SH-SY5Y (cell line): ENCODE data around the gene TUT7.

Source experiments
- GATA2 ChIP-seq: IDR thresholded peaks from 2 replicates; pipeline ENCODE4 v1.6.1; 2011; ENCODE audit warnings: mild to moderate bottlenecking, low read depth, low read length
- GATA3 ChIP-seq: IDR thresholded peaks from 2 replicates; pipeline ENCODE4 v1.6.1; 2011; ENCODE audit warnings: low read depth, mild to moderate bottlenecking, low read length, moderate library complexity

TUT7 gene

DNA sequence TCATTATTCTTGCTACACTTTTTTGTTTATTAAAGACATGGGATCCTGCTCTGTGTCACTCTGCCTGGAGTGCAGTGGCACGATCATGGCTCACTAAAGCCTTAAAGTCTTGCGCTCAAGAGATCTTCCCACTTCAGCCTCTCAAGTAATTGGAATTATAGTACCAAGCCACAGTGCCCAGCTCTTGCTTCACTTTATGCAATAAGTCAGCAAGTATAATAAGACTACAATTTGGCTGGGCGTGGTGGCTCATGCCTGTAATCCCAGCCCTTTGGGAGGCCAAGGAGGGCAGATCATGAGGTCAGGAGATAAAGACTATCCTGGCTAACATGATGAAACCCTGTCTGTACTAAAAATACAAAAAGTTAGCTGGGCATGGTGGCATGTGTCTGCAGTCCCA is 100.6 kb downstream of the TUT7 start:
- TF ChIP-seq GATA3 = no peak
- no peak for TF ChIP-seq GATA2

DNA sequence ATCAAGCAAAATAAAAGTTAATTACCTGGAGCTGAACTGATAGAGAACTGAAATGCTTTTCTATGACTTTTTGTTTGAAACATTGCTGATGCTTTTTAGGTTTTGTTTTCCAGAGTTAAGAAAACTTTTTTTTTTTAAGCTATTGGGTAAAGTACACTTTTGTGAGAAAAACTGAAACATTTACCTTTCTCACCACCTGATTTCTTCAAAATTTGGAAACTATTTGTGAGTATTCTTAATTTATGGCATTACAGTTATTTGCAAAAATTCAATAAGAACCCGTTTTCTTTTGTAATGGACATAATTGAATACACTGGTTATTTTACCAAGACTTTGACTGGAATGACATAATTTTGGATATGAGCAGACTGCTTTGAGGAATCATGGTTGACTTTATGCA is 101.3 kb downstream of the TUT7 start:
- TF ChIP-seq GATA2 (no peak), GATA3 (no peak)

DNA sequence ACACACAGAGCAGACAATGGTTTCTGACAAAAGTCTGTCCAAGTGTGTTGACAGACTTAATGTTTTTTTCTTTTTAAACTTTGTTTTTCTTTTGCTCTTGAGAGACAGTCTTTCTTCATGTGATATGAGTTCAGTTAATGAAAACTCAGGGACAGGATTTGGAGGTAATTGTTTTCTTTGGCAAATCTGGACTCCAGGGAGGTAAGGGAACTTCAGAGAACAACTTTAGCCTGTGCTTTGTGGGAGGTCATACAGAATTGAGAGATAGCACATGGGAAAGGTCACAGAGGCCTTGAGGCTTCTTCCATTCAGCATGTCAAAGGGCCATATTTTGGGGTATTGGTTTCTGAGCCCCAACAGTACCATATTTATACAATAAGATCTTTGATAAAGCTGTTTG is 104.1 kb downstream of the TUT7 start:
- no peak for TF ChIP-seq GATA2
- TF ChIP-seq GATA3 = no peak

DNA sequence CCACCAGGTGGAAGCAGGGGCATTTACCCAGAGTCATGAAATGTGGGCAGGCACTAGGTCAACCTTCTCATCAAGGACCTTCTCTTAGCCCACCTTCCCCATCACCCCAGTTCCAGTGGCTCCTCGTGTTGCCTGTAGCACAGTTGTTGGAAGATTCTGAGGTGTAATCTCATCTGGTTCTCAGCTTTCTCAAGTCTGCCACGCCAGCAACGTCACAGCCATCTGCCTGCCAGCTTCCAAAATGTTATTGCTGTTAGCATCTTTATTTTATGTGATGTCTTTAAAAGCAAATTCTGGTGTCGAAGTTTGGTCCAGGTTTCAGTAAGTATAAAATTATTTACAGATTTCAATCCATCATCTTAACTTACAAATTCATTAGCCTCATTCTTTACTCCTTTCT is 105.5 kb downstream of the TUT7 start:
- TF ChIP-seq GATA3 (no peak), GATA2 (no peak)

DNA sequence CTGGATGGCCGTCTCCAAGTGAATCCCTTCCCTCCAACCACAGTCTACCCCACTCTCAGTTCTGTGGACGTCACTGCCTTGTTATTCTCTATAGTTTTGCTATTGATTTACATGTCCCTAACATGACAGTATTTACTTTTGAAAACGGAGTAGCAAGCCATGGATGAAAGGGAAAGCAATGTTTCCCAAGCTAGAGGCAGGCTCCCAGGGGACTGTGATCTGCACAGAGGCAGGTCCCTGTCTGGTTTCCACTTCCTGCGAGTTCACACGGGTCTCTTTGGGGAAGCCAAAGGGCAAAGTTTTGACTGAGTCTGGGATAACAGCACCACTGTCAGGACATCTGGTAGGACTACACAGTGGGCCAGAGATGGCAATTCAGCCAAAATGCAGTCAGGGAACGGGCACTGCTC is 107.5 kb downstream of the TUT7 start:
- TF ChIP-seq GATA3 (no peak), GATA2 (no peak)

DNA sequence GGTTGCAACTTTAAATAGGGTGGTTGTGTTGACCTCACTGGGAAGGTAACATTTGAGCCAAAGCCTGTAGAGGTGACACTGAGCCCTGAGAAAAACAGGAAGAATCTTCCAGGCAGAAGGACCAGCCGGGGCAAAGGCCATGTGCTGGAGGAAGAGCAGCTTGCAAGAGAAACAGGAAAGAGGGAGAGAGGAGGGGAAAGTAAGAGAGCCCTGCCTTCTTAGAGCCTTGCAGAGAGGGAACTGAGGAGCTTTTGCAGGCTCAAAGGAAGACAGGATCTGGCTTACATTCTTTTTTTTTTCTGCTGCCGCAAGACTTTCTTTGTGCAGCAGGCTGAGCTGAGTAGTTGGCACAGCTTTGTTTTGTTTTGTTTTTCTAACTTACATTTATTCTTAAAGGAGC is 112.1 kb downstream of the TUT7 start:
- TF ChIP-seq GATA3 (no peak), GATA2 (no peak)

DNA sequence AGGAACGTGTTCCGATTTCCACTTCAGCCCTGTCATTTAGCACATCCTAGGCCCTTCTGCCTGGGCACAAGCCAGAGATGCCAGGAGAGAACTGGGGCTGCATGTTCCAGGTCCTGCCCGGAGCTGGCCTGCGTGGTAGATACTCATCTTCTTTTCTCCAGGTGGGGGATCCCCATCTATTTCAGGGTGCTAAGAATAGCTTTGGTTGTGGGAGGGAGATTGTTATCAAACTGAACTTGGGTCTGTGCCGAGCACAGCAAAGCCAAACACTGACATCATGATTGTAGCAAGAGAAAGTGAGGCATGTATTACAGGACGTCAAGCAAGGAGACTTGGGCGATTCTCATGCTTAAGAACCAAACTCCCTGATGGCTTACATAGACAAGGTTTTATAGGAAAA is 113.0 kb downstream of the TUT7 start:
- TF ChIP-seq GATA2 (no peak), GATA3 (no peak)

DNA sequence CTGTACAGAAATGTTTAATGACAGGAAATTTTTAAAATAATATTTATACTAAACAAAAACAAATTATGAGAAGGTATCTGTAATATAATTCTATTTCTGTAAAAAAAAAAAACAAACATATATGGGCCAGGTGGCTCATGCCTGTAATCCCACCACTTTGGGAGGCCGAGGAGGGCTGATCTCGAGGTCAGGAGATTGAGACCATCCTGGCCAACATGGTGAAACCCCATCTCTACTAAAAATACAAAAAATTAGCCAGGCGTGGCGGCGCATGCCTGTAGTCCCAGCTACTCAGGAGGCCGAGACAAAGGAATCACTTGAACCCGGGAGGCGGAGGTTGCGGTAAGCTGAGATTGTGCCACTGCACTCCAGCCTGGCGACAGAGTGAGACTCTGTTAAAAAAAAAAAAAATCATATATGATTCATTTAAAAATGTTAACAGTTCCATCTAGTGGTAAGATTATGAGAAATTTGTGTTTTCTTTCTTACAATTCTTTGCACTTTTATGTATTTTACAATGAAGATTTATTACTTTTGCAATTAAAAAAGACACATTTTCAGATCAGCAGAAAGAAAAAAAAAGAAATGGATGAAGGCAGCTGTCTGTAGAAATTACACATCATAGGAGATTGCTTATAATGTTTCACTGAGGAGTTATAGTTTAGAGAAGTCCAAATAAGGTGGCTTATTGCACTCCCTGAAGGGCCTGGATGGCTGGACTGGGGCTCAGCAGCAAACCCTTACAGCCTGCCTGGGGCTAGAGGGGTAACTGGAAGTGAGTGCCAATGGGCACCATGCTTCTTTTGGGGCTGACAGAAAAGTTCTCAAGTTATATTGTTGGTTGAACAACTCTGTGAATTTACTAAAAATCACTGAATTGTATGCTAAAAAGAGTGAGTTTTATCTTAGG is 115.1 kb downstream of the TUT7 start:
- TF ChIP-seq GATA2 (no peak), GATA3 (no peak)
